ENCODE data around the gene LMOD3. TPM values are rescaled to one million over a fixed set of nuclear protein-coding genes. Genes with fewer than 3 reads are reported as not detected.
A peak's percentile ranks its signal among the peaks of the same experiment; 100 is the strongest.

LMOD3 gene
- total and polyA plus RNA-seq, 8 donors = 0.17 to 0.33 (median 0.25) TPM

DNA sequence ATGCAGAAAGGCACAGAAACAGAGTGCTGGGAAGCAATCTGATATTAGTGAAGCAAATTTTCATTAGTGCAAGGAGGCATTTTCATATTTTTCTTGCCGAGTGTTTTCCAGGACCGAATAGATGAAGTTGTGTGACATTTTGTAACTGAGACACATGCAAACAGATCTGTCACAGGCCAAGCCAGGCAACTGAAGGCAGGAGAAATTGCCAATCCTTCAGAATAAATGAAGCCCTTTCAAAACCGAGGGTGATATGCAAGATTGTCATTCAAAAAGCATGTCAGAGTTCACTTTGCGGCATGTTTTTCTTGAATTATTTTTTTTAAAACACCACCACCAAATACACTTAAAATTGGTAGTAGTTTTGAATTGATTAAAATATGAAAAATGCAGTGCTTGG lies 6.2 kb downstream of the LMOD3 start:
- H3K4me3 ChIP-seq = no peak overlapping the region

DNA sequence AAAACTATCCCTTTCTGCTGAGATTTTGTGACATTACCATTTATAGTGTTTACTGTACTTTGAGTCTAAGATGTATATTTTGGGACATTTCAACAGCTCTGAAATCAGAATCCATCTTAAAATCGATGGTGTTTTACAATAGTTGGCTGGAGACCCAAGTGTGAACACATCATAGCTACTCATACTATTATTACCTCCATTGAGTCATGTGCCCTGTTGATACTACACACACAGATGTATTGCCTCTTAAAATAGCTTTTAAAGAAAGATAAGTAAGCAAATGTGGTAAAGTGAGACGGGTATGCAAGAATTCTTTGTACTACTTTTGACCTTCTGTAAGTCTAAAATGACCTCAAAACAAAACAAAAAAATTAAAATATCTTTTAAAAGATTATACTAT lies 6.7 kb downstream of the LMOD3 start:
- no peak overlapping the region for H3K27ac ChIP-seq
- peak; percentile 14 for ATAC-seq
- TF ChIP-seq, protein P1, sequence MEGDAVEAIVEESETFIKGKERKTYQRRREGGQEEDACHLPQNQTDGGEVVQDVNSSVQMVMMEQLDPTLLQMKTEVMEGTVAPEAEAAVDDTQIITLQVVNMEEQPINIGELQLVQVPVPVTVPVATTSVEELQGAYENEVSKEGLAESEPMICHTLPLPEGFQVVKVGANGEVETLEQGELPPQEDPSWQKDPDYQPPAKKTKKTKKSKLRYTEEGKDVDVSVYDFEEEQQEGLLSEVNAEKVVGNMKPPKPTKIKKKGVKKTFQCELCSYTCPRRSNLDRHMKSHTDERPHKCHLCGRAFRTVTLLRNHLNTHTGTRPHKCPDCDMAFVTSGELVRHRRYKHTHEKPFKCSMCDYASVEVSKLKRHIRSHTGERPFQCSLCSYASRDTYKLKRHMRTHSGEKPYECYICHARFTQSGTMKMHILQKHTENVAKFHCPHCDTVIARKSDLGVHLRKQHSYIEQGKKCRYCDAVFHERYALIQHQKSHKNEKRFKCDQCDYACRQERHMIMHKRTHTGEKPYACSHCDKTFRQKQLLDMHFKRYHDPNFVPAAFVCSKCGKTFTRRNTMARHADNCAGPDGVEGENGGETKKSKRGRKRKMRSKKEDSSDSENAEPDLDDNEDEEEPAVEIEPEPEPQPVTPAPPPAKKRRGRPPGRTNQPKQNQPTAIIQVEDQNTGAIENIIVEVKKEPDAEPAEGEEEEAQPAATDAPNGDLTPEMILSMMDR (IDR thresholded peaks at IDR 0.05) = no peak
- no peak overlapping the region for H3K4me3 ChIP-seq
- intact Hi-C loops (cut with DNase I) = no loop called here
- no peak for DNase-seq
- no peaks in the 10 kb centered on the region for H3K36me3 ChIP-seq
- H3K4me1 ChIP-seq = no peaks in the 10 kb centered on the region
- no peaks in the 10 kb centered on the region for H3K9me3 ChIP-seq
- H3K27me3 ChIP-seq = no peaks in the 10 kb centered on the region

More for the DNA sequence above, 6.2 kb downstream of the LMOD3 start:
- Histone ChIP-seq H3K9me3 (no peaks in the 10 kb centered on the region), H3K36me3 (no peaks in the 10 kb centered on the region), H3K27ac (no peak overlapping the region), H3K4me1 (peaks cover 0 to 2% of the 10 kb centered on the region in 2 donors), H3K27me3 (no peaks in the 10 kb centered on the region)
- ATAC-seq (no peak), DNase-seq (no peak)
- intact Hi-C loops (cut with DNase I) = no loop called here
- TF ChIP-seq, protein P1 (IDR thresholded peaks at IDR 0.05) = no peak

DNA sequence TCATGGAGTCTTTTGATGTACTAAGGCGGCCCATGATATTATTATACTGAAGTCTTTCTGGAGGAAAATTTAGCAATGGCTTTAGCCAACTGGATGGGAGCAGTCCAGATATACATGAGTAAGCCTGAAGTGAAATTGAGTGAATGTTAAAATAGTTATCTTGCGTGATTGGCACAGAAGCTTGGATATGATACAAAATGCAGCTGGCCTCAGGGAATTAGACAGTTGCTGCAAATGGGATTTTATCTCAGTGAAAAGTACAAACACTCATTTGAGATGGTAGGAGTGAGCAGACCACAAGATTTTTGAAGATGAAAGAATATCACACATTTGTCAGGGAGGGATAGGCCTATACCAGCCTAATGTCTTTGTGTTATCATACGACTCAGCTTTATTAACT lies 8.9 kb downstream of the LMOD3 start:
- DNase-seq = peak in 2 of 4 donors; percentile 42 to 63
- Histone ChIP-seq H3K36me3 (no peaks in the 10 kb centered on the region), H3K27ac (no peak overlapping the region), H3K27me3 (no peaks in the 10 kb centered on the region), H3K9me3 (no peaks in the 10 kb centered on the region), H3K4me1 (no peaks in the 10 kb centered on the region), H3K4me3 (no peak overlapping the region)
- peak; percentile 45 for ATAC-seq
- intact Hi-C loops (cut with DNase I) = no loop called here
- TF ChIP-seq, protein P1 (IDR thresholded peaks at IDR 0.05) = no peak

DNA sequence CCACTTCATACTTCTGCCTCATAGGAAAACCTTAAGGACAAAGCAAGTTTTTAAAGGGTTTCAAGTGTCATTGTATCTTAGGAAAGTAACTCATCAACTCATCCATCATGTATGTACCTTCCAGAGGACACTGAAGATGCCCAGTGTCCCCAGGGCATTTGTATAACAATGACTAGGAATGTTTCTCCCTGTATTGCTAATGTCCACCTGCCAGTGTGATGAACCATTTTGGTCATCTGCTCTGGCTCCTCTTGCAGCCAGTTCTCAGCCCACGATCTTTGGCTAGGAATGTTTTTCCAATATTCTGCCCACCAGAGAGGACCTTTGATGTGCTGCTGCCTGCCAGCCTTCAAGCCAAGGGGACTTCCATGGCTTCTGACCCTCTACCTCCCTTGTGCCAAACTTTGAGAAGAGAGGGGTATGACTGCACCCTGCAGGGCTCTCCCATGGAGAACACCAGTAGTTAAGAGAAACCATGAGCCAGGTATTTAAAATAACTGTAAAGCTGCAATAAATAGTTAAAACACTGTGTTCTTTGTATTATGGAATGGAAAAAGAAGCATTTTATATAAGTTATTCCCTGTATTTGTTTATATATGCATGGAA lies 11.4 kb downstream of the LMOD3 start:
- Histone ChIP-seq H3K27me3 (no peaks in the 10 kb centered on the region), H3K36me3 (peaks cover 0 to 3% of the 10 kb centered on the region in 2 donors), H3K4me1 (no peaks in the 10 kb centered on the region), H3K27ac (no peak overlapping the region), H3K4me3 (no peak overlapping the region), H3K9me3 (no peaks in the 10 kb centered on the region)
- no peak for ATAC-seq
- TF ChIP-seq, protein P1 (IDR thresholded peaks at IDR 0.05) = no peak
- intact Hi-C loops (cut with DNase I) = no loop called here
- no peak for DNase-seq

DNA sequence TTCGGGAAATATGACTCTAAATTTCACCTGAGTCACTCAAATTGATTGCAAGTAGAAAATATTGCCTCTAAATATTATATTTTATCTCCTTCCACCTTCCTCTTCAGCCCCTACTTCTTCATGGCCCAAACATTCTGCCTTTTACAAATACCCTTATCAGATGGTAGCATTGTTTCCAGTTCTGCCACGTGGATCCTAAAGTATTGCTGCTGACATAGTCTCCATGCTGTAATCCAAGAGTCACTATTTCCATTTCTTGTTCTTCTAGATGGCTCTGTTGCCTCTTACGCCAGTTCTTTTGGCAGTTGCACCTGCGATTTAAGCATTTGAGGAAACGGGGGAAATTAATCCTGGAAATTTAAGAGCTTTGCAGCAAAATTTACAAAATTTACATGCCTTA lies 13.6 kb downstream of the LMOD3 start:
- Histone ChIP-seq H3K4me1 (peaks cover 0 to 11% of the 10 kb centered on the region in 2 donors), H3K9me3 (no peaks in the 10 kb centered on the region), H3K36me3 (peaks cover 0 to 24% of the 10 kb centered on the region in 2 donors), H3K27me3 (no peaks in the 10 kb centered on the region), H3K4me3 (no peak overlapping the region), H3K27ac (no peak overlapping the region)
- intact Hi-C loops (cut with DNase I) = no loop called here
- DNase-seq (no peak), ATAC-seq (no peak)
- TF ChIP-seq, protein P1 (IDR thresholded peaks at IDR 0.05) = no peak

Data from left lung (tissue), 10 donors.